CD4-positive, alpha-beta T cell treated with Interferon gamma for 1 hour (primary cell): Measurements from ENCODE around the gene KCNB1.
"Not testable (repeated sequence)": the region's sequence is repeated elsewhere in the genome, so short reads cannot be mapped to it uniquely, and the experiment has no call there.

Source experiments
- DNase-seq: peaks from one replicate; pipeline ENCODE4 v3.0.0-alpha.2; 2020

Gene KCNB1

GRCh38 chr20:49432550-49432949, 49.9 kb downstream of the KCNB1 start:
- DNase-seq, result no peak

- DNase-seq, result no peak
These were observed 51.1 kb downstream of the KCNB1 start for GRCh38 chr20:49431329-49431728.

- DNase-seq, result no peak
These were observed 52.1 kb downstream of the KCNB1 start for GRCh38 chr20:49430320-49430719.

- no peak for DNase-seq
These were observed 54.5 kb downstream of the KCNB1 start for GRCh38 chr20:49427751-49428518.

- no peak for DNase-seq
These were observed 55.6 kb downstream of the KCNB1 start for GRCh38 chr20:49426873-49427272.

GRCh38 chr20:49426395-49426794, 56.1 kb downstream of the KCNB1 start:
- no peak for DNase-seq

- DNase-seq, result no peak
These were observed 57.9 kb downstream of the KCNB1 start for GRCh38 chr20:49424536-49424935.

- DNase-seq, result no peak
These were observed 60.3 kb downstream of the KCNB1 start for GRCh38 chr20:49422161-49422560.

- DNase-seq, result no peak
These were observed 61.6 kb downstream of the KCNB1 start for GRCh38 chr20:49420811-49421295.

GRCh38 chr20:49420292-49420691, 62.2 kb downstream of the KCNB1 start:
- no peak for DNase-seq

GRCh38 chr20:49419785-49420184, 62.7 kb downstream of the KCNB1 start:
- no peak for DNase-seq

- DNase-seq, result no peak
These were observed 63.7 kb downstream of the KCNB1 start for GRCh38 chr20:49418809-49419208.

- no peak for DNase-seq
These were observed 64.5 kb downstream of the KCNB1 start for GRCh38 chr20:49417843-49418555.

- no peak for DNase-seq
These were observed 66.8 kb downstream of the KCNB1 start for GRCh38 chr20:49415668-49416044.

GRCh38 chr20:49415005-49415667, 67.3 kb downstream of the KCNB1 start:
- no peak for DNase-seq

- DNase-seq, result no peak
These were observed 68.8 kb downstream of the KCNB1 start for GRCh38 chr20:49413677-49414076.

- no peak for DNase-seq
These were observed 69.5 kb downstream of the KCNB1 start for GRCh38 chr20:49412953-49413352.

GRCh38 chr20:49412254-49412653, 70.2 kb downstream of the KCNB1 start:
- DNase-seq, result no peak

GRCh38 chr20:49411221-49411925, 71.1 kb downstream of the KCNB1 start:
- DNase-seq, result no peak

- DNase-seq, result not testable (repeated sequence)
These were observed 72.4 kb downstream of the KCNB1 start for GRCh38 chr20:49409975-49410621.

GRCh38 chr20:49409302-49409974, 73.0 kb downstream of the KCNB1 start:
- no peak for DNase-seq

GRCh38 chr20:49408509-49409104, 73.9 kb downstream of the KCNB1 start:
- DNase-seq, result no peak
